Measurements from ENCODE around the gene MAB21L4.

Gene MAB21L4

DNA sequence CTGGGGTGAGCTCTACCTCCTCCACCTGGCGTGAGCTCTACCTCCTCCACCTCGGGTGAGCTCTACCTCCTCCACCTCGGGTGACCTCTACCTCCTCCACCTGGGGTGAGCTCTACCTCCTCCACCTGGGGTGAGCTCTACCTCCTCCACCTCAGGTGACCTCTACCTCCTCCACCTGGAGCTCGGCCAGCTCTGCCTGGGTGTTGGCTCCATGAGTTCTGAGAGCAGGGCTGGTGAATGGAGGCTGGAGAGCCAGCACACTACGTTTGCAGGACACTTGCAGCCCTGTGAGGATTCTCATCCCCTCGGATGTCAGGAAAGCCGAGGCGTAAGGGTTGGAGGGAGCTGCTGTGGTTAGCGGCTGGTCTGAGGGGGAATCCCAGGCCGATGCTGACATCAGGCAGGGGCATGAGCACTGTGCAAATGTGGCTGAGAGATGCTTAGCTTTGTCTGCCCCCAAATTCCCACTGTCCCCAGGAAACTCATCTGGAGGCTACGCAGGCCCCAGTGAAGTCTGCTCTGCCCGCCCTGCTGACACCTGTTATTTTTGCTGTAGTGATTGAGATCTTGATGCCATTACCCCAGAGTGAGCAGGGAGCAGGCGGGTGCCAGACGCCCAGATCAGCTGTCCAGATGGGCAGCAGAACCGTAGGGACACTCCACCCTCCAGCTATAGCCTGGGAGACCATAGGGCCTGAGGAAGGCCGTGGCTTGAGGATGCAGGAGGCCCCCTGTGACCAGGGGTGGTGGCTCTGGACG, 13.4 kb upstream of the MAB21L4 start:
- no peak for DNase-seq

DNA sequence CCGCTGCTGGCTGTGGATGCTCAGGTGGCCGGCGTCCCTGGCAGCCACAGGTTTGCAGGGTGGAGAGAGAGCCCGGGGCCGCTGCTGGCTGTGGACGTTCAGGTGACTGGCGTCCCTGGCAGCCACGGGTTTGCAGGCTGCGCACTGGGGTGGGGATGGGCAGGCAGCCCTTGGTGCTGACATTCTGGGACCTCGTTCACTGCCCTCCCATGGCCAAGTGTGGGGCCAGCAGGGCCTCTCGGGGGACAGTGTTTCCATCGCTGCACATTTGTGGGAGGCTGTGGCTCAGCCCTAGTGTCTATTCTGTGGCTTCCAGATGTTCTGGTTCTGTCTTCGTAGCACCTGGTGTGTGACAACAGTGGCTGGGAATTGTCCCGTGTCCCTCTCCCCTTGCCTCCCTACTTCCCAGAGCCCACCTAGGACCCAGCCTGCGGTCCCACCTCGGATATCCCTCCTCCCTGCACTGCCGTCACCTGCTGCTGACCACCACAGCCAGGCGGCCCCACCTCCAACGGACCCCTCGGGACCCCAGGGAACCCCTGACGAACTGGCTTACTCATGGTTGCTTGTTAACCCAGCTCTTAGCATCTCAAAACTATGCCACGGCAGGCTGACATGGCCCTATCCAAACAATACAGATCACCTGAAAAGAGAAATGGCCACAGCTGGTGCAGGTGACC, 11.1 kb upstream of the MAB21L4 start:
- no peak for DNase-seq

DNA sequence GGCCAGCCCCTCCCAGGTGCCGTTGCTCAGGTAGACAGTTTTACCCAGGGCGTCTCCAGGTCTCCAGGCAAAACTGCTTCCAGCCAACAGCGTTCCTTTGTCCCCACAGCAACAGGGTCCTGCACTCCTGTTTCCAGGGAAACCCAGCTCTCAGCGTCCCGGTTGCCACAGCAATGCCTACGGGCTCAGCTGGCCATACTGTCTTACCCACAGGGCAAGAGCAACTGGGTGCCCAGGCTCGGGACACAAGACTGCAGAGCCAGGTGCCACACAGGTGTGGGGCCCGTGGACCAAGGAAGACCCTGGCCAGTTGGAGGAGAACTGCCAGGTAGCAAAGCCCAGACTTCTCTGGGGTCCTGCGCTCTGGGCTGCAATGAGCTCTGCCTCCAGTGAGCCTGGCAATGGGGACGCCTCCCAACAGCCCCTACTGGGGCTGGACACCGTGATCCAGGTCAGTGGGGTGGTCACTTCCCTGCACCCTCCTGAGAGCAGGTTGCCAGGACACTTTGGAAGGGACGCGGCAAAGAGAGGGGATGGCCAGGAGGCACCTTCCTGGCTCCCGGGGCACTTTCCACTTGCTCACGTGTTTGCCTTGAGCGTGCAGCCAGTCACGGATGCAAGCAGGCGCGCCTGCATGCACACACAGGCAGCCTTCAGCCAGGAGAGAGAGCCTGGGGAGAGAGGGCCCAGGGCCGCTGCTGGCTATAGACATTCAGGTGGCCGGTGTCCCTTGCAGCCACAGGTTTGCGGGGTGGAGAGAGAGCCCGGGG, 10.4 kb upstream of the MAB21L4 start, which contains the start of gene CROCC2:
Gene CROCC2 (plus strand): TSS at position 196 of the 770 bp plus-strand sequence. CDS start 178 bp downstream, at position 374.
- DNase-seq: no peak

DNA sequence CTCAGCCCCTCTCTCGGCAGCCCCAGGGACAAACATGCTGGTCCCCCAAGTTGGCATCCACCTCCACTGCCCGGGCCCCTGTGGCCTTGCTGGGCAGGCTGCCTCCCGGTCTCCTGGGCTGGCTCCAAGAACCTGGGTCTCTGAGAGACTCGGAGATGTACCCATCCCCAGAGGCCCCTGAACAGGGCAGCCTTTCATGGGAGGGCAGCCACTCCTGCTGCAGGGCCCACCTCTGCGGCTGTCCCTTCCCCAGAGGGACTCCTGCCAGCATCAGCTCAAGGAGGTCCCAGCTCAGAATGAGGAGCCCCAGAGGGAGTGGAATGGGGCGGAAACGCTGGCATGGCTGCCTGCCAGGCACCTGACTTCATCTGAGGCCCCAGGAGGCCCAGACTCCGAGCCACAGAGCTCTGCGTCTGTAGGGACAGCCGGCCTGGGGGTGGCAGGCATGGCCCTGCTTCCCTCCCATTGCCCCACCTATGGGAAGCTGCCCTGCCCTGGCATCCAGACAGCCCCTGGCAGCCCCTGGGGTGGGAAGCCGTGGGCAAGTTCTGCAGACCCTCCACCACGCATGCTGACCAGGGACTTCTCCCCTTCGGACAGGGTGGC, 9.3 kb upstream of the MAB21L4 start:
- DNase-seq: peak; percentile 76

DNA sequence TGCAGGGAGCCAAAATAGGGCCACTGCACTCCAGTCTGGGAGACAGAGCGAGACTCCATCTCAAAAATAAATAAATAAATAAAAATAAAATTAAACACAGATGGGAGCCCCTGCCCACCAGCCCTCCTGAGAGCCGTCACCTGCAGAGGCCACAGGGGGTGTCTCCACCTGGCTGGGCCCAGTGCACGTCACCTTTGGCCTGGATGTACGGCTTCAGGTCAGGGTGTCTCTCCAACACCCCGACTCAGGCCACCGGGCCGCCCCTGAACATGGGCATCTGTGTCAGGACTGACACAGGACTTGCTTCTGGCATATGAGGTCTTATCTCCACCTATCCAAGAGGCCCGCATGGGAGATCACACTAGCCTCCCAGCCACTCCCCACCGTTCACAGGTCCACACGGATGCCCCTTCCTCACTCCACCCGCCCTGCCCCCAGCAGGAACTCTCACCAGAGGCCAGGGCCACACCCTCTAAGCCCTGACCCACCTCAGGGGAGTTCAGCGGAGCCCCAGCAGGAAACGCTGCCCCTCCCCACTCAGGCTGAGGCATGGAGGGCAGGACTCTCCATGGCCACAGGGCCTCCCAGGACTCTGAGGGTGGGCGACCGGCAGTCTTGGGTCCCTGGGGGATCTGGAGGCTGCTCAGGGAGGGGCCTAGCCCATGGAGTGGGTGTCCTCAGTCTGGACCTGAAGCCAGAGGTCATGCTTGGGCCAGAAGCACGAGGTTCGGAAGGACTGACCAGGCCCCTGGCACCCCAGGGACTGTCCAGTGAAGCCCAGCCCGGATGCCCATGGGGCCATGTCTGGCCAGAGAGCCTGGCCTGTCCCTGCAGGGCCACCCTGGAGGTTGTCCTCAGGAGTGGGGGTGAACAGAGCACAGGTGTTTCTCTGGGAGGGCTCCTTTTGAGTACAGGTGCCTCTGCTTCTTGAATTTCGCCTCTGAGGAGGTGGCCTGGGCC, 8.5 kb upstream of the MAB21L4 start:
- no peak for DNase-seq

DNA sequence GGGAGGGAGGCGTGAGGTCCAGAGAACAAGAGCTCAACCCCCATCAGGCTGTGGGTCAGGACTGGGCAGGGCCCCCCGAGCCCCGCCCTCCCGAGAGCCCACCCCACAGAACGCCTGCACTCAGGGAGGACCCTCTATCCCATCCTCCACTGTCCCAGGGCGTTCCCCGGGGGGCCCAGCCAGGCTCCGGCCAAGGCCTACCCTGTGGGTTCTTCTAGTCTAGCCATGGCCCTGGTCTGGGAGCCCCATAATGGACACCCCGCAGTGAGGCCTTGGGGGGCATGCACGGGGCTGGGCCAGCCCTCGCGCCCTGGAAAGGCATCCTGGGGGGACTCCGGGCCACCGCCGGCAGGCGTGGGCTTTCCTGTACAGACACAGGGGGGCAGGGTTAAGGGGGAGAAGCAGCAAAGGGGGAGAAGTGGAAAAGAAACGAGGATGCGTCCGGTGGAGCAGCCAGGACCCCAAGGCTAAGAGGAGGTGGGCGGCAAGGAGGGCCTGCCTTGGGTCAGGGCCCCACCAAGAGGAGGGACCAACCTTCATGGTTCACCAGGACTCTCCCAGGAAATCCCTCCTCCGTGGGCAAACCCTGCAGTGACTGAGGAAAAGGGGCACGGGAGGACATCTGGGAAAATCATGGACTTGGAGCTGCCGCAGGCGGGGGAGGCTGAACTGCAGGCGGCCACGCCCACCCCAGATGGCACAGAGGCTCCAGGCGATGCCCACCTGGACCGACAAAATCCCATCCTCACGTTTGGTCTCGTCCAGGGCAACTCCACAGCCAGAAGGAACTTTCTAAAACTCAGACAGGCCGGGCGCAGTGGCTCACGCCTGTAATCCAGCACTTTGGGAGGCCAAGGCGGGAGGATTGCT, 7.5 kb upstream of the MAB21L4 start:
- no peak for DNase-seq

DNA sequence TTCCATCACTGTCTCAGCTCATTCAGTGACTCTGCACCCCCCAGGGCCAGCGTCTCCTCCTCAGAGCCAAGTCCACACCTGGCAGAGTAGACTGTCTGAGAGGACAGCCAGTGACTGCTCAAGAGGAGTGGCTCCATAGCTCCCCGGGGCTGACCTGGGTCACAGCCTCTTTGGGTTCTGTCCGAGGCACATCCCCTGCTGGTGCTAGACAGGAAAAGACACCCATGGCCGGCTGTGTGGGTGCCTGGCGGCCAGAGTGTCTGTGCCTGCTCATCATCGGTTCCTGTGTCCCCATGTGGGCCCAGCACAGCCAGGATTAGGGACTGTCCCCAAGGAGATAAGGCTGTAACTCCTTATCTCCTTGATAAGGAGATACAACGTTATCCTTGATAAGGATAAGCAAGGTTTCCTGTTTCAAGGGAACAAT, 6.7 kb upstream of the MAB21L4 start:
- DNase-seq: no peak

DNA sequence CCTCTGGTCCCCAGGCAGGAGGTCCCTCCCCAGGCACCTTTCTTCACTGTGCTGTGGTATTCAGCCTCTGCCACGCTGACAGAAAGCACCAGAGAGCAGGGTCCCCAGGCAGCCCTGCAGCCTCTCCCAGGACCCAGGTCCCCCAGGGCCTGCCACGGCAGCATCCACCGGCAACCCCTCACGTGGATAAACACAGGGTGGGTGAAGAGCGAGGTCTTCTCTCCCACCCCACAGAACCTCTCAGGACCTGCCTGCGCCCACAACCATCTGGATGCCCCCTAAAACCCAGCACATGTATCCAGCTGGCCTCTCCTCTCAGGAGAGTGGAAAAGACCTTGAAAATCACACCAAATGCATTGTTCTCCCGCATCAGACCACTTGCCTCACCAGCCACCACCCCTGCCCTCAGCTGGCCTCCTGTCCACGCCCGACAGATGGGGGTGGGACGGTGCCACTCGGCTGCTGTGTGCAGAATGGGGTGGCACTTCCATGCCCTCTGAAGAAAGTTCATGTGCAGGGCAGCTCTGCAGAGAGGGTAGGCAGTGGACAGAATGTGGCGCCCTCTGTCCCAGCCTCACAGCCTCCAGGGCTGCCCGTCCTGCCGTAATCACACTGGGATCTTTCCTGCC, 6.1 kb upstream of the MAB21L4 start:
- no peak for DNase-seq

DNA sequence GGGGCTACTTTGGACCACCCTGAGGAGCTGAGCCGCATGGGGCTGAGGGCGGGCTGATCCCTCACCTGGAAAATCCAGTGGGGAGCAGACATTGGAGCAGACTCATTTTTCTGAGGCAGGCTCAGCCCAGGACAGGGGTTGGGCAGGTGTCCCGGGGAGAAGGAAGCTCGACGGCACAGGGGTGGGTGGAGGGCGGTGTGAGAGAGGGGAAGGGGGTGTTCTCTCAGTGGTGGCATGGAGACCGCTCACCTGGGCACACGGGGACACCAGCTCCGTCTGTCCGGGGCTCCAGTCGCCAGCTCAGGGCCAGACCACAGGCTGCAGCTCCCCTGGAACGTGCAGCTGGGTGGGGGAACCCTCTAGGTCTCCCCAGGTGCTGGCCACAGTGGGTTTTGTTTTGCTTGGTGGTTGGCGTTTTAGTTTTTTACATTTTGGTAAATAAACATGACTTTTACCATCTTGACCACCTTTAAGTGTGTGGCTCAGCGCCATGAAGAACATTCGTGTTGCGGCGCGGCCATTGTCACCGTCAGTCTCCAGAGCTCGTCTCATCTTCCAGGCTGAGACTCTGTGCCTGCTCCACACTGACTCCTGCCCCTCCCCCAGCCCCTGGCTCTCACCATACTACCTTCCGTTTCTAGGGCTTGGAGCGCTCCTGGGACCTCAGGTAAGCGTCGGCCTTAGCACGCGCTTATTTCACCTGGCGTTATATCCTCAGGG, 4.3 kb upstream of the MAB21L4 start:
- DNase-seq: no peak

DNA sequence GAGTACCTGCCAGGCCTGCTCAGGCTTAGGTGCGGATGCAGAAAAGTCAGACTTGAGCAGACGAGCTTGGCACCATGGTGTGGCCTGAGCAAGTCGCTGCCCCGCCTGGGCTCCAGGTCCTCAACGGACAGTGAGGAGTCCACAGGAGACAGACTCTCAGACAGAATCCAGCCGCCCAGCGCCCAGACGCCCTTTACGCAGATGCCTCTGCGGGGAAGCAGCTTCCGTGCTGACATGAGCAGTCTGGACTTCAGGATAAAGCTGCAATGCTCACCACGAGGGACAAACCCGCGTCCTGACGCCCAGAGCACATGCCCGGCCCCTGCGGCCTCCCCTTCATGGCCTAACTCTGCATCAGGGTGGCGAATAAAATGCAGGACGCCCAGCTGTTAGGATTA, 3.5 kb upstream of the MAB21L4 start:
- DNase-seq: no peak

DNA sequence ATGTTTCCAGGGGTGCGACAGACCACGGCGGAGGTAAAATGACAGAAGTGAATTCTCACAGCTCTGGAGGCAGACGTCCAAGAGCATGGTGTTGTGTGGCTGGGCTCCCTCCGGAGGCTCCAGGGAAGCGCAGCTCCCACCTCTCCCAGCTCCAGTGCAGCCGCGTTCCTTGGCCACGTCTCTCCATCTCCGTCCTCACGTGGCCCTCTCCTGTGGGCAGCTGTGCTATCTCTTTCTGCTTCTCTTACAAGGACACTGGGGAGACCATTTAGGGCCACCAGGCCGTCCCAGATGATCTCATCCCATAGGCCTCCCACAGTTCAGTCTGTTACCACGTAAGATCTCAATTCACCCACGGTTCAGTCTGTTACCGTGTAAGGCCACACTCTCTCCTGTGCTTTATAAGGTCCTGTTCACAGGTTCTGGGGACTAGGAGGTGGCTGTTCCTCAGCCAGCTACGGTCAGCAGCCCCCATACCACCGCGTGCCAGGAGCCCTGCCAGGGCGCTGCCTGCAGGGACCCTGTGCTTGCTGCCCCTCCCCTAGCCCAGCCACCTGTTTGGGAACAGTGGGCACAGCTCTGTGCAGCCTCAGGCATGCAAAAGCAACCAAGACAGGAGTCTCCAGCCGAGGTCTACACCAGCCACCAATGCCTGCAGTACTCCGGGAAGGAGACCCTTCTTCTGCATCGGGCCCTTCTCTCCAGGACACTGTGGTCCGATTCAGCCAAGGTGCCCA, 2.9 kb upstream of the MAB21L4 start:
- DNase-seq: no peak

DNA sequence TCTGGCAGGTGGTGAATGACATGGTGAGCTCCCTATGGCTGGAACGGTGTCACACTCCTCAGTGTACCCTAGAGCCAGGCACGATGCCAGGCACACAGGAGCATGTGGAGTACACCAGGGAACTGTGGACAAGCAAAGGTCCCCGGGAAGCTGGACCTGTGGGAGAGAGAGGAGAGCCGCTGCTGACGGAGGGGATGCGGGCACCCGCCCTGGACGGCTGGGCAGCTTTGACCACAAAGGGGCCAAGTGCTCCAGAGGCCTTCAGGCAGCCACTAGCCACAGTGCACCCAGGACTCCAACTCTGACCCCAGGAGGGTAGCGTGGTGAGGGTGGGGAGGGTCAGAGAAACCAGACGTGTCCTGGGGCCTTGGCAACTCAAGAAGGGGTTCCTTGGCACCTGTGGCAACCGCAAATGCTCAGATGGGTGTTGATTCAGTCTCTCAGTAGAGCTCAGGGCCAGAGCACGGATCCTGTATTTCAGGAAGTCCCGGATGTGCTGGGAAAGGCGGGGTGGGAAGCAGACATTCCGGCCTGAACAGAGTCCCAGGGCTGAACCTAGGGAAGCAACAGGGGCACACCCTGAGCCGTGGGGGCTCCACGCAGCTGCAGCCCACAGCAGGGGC, 2.3 kb upstream of the MAB21L4 start:
- no peak for DNase-seq

DNA sequence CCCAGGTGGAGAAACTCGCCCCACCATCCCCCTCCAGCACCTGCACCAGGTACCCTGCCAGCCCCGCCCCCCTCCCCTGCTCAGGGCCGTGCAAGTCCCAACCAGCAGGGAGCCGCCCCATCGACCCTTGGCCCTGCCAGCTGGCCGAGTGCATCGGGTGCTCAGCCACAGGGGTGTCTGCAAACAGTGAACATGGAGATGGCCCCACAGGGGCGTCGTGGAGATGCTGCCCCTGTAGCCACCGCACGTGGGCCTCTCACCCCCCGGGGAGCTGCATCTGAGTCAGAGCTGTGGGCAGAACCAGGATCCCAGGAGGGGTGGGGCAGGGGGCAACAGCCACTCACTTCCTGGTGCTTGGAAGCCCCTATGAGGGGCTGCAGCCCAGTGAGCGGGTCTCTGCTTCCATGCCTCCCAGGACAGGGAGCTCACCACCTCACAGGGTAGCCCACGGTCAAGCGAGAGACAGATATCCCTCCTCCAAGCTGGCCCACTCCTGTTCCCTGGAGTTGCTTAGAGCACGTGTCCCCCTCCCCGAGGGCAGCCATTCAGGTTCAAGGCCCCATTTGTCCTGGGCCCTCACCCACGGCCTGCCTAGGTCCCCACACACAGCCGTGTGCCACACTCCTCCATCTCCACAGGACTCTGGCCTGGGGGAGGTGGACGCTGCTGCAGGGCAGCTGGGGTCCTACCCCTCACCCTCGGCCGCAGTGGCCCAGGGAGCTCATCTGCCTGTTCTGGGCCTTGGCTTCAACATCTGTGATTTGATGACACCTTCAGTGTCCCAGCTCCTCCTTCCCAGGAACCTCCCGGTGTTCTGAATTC, 1.1 kb upstream of the MAB21L4 start:
- DNase-seq: peak; percentile 27

DNA sequence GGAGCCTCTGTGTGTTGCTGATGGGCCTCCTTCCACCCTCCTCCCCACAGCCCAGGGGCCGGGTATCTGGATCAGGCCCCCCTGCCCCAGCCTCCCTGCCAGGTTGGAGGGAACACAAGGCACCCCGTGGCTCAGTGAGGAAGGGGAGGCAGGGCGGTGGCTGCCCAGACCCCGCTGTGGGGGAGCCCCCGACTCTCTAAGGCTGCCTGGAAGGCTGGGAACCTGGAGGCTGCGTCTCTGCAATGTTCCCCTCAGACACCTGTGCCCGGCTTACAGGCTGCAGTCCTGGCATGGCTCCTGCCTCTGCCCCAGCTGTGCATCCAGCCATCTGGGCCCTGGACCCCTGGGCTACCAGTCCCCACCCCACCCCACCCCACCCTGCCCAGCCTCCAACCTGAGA, 438 bp upstream of the MAB21L4 start:
- no peak for DNase-seq

DNA sequence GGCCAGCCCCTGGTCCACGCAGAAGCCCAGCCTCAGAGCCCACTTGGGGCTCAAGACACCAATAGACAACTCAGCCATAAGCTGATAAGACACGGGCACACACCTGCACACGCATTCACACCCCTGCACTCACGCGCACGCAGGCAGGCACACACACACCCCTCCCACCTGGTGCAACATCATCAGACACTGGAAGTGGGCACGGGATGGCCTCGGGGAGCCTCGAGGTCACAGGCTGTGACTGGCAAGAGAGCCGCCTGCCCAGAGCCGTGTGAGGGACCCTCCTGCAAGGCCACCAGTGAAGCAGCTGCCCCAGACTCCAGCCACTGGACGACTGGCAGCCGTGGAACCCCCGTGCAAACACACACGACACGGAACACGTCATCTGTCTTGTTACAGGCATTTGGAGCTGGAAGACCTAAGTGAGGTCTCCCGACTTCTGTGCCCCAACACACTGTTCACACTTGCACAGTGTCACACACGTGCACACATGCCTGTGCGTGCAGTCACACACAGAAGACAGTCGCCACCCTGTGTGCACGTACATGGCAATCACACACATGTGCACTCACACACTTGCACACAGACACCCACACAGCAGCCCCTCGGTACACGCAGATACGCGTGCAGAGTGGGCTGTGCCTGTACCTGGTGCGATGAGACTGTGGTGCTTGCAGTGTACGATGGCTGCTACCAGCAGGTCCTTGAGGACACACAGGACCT, 959 bp downstream of the MAB21L4 start:
- no peak for DNase-seq

DNA sequence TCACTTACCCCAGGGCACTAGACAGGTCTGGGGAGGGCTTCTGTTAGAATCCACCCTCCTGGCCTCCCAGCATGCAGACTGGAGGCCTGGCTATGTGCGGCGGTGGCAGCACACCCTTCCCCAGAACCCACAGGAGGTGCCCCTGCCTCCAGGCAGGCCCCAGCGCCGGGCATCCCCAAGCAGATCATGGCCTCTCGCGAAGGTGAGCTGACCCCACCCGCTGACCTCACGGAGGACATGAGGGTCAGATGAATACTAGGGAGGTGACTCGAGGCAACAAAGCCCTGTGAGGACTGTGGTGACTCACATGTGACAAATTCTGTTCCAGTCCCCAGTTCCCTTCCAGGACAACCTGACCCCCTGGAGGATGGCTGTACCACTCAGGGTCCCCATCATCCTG, 1.9 kb downstream of the MAB21L4 start:
- no peak for DNase-seq

DNA sequence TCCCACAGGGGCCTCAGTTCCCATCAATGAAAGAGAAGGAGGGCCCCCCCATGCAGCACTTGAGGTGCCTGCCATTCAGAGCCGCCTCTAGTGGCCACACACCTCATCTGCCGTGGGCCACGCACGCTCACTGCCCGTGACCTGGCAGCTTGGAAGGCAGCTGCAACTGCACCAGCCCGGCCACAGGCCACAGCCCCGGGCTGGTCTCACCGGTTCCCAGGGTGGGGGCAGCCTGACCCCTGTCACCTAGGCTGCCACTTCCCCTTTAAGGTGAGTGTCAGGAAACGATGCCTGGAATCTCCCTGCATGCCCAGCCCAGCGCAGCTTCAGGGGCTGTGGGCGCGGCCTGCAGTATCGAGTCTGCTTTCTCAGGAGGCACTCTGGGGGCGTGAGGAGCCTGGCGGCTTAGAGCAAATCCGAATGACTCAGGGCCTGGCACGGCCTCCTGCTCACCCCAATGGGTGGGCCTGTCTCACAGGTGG, 2.6 kb downstream of the MAB21L4 start:
- DNase-seq: no peak
